ENCODE data around the gene L3MBTL2. TPM values are rescaled to one million over a fixed set of nuclear protein-coding genes. Genes with fewer than 3 reads are reported as not detected.

L3MBTL2 gene
- total and polyA plus RNA-seq, 2 of the 13 experiments (the other 11 are each of a cell fraction or from before 2014, with no cell fraction given), result 13.8 to 33.7 TPM

- TF ChIP-seq HIC2 (CRISPR knock-in tag; IDR thresholded peaks at IDR 0.05; ENCODE audit: low read depth) (peak; percentile 32; the same call in 1 of the 2 replicates), IRF1 (CRISPR knock-in tag; IDR thresholded peaks at IDR 0.05; ENCODE audit: low read depth) (no peak), ZBTB8A (CRISPR knock-in tag; IDR thresholded peaks at IDR 0.05; ENCODE audit: borderline replicate concordance, low read depth) (no peak), KLF12 (CRISPR knock-in tag; IDR thresholded peaks at IDR 0.05; ENCODE audit: borderline replicate concordance) (0 out of 2 replicates have a peak, but pooled peaks have one; percentile 33), ZFP36 (IDR thresholded peaks at IDR 0.05; ENCODE audit: borderline replicate concordance, low read depth, low read length, partially characterized antibody) (no peak), ZNF546 (CRISPR knock-in tag; conservative IDR thresholded peaks at IDR 0.05) (no peak), PHB2 (IDR thresholded peaks at IDR 0.05; ENCODE audit: partially characterized antibody) (no peak), ZNF777 (CRISPR knock-in tag; IDR thresholded peaks at IDR 0.05) (no peak; the same call in 1 of the 2 replicates), ZNF589 (CRISPR knock-in tag; conservative IDR thresholded peaks at IDR 0.05) (peak; percentile 59; the same call in 1 of the 2 replicates), ZNF564 (CRISPR knock-in tag; IDR thresholded peaks at IDR 0.05) (no peak), SALL1 (CRISPR knock-in tag; IDR thresholded peaks at IDR 0.05) (peak; percentile 80), ZSCAN20 (CRISPR knock-in tag; IDR thresholded peaks at IDR 0.05; ENCODE audit: borderline replicate concordance) (no peak), TAF15 (IDR thresholded peaks at IDR 0.05; ENCODE audit: low read depth, low read length, poor library complexity, severe bottlenecking) (no peak), RBAK (CRISPR knock-in tag; IDR thresholded peaks at IDR 0.05) (no peak), MAF1 (CRISPR knock-in tag; IDR thresholded peaks at IDR 0.05; ENCODE audit: borderline replicate concordance) (no peak), SP4 (CRISPR knock-in tag; IDR thresholded peaks at IDR 0.05) (peak; percentile 89), RARA (CRISPR knock-in tag; IDR thresholded peaks at IDR 0.05) (no peak; the same call in 1 of the 2 replicates), ZSCAN30 (CRISPR knock-in tag; IDR thresholded peaks at IDR 0.05) (no peak), ISL2 (CRISPR knock-in tag; IDR thresholded peaks at IDR 0.05) (no peak), FOXP1 (IDR thresholded peaks at IDR 0.05) (no peak), FOXP1 (CRISPR knock-in tag; IDR thresholded peaks at IDR 0.05) (no peak), NR2F1 (CRISPR knock-in tag; IDR thresholded peaks at IDR 0.05) (no peak), SP5 (CRISPR knock-in tag; IDR thresholded peaks at IDR 0.05; ENCODE audit: borderline replicate concordance, low read depth) (peak; percentile 60; the same call in 1 of the 2 replicates), SMARCC2 (IDR thresholded peaks at IDR 0.05) (no peak), YY1 (IDR thresholded peaks at IDR 0.05; ENCODE audit: insufficient read depth, insufficient replicate concordance, low read depth, low read length) (no peak), PPARG (CRISPR knock-in tag; conservative IDR thresholded peaks at IDR 0.05) (no peak), KLF9 (CRISPR knock-in tag; IDR thresholded peaks at IDR 0.05; ENCODE audit: low read depth) (no peak), ZNF749 (CRISPR knock-in tag; IDR thresholded peaks at IDR 0.05; ENCODE audit: borderline replicate concordance) (0 out of 2 replicates have a peak, but pooled peaks have one; percentile 61)
Observed at GRCh38 chr22:41197038-41197972, 7.8 kb upstream of the L3MBTL2 start (continued).
